Heart left ventricle (tissue), 13 donors: Measurements from ENCODE around the gene RAD51B.

Experiments
- CTCF ChIP-seq, 12 donors: fragments of 200-600 bp; sonication (generic) in 4 of 12; IDR thresholded peaks; one replicate each; pipeline versions ENCODE4 v1.5.0 to v1.8.0; 2018 to 2022; ENCODE audit warnings: antibody characterized with exemption in 12 of 12, mild to moderate bottlenecking in 5 of 12
- POLR2A ChIP-seq, 2 donors: fragments of 450-650 bp; IDR thresholded peaks; one replicate each; pipeline ENCODE4 v1.6.1; 2017; ENCODE audit warnings: antibody characterized with exemption in 2 of 2, mild to moderate bottlenecking in 2 of 2, moderate library complexity in 2 of 2
- donor health status: ischemic (EF 13 %, LVEDD 7.1; RV severe dilation, severe dysfunction).
- donor health status: DM: no; HTN: yes; CAD: no.
- donor health status: DM: no; HTN: no; CAD: no.
- donor health status: ischemic (EF 25% LVEDD 6.9; RV normal size, moderate dysfunction).
- donor health status: ischemic (EF 25% LVEDD 5.7; RV mildly dilated, moderate dysfunction).
- donor health status: ischemic (EF 35%, LVEDD 5.7; RV mildly dilated, moderate dysfunction).
- donor health status: nonischemic (EF 11% LVEDD 7.7; RV severe dilation, severe dysfunction).
- donor health status: DM: yes; HTN: yes; CAD: no.
- donor health status: PGD.
- donor health status: ischemic (EF 29% LVEDD 5.4; RV normal size, mild dysfunction).
- donor health status: nonischemic (EF 23%, LVEDD 6.1; RV moderate dilation, normal function).

DNA sequence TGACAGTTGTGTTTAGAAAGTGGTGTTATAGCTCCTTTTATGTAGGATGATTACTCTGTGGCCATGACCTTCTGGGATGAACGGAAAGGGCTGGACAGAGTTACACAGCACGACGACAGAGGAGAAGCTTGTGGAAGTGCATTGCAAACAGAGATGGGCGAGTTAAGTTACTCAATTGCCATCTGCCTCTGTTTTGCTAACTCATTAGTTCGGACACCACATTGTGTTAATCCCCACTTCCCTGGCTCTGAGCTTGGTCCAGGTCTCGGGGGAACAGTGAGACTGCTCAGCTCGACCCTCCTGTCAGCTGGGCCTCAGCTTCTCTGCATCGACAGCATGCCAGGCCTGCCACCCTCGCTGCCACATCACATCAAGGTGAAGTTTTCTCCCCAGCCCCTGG is 565.3 kb downstream of the RAD51B start:
- TF ChIP-seq CTCF (IDR thresholded peaks at IDR 0.05) (no peak), POLR2A (IDR thresholded peaks at IDR 0.05) (no peak)
